KMS-11 (cell line): ENCODE data around the gene GPRC5A.

Experiments
- H2AFZ ChIP-seq: fragments of 200-600 bp; sonication (generic); 2 replicates; pipeline ENCODE4 v1.6.1; 2016; ENCODE audit warnings: antibody characterized with exemption, mixed run types, low read depth
- H3K27ac ChIP-seq: fragments of 200-600 bp; sonication (generic); 2 replicates; pipeline ENCODE4 v1.6.1; 2016; ENCODE audit warnings: mild to moderate bottlenecking, mixed run types
- H3K27me3 ChIP-seq: fragments of 200-600 bp; sonication (generic); 2 replicates; pipeline ENCODE4 v1.6.1; 2017; ENCODE audit warnings: mild to moderate bottlenecking, low read depth, mixed run types, moderate library complexity; ENCODE audit not compliant: insufficient read depth
- H3K36me3 ChIP-seq: fragments of 200-600 bp; sonication (generic); 2 replicates; pipeline ENCODE4 v1.6.1; 2017; ENCODE audit warnings: mild to moderate bottlenecking, mixed run types; ENCODE audit not compliant: insufficient read depth
- H3K4me1 ChIP-seq: fragments of 200-600 bp; sonication (generic); 2 replicates; pipeline ENCODE4 v1.6.1; 2016; ENCODE audit warnings: mild to moderate bottlenecking, low read depth, mixed run types; ENCODE audit not compliant: poor library complexity, severe bottlenecking
- H3K4me2 ChIP-seq: fragments of 200-600 bp; sonication (generic); 2 replicates; pipeline ENCODE4 v1.7.0; 2016; ENCODE audit warnings: mild to moderate bottlenecking, mixed run types
- H3K4me3 ChIP-seq: fragments of 200-600 bp; sonication (generic); IDR thresholded peaks from 2 replicates; pipeline ENCODE4 v1.6.1; 2017; ENCODE audit warnings: low read depth, low read length, mixed read lengths; ENCODE audit not compliant: insufficient read depth
- H3K79me2 ChIP-seq: fragments of 200-600 bp; sonication (generic); 2 replicates; pipeline ENCODE4 v1.6.1; 2016; ENCODE audit warnings: low read depth, mixed run types; ENCODE audit not compliant: insufficient read depth
- H3K9ac ChIP-seq: fragments of 200-600 bp; sonication (generic); 2 replicates; pipeline ENCODE4 v1.6.1; 2016; ENCODE audit warnings: mild to moderate bottlenecking, mixed run types
- H4K20me1 ChIP-seq: fragments of 200-600 bp; sonication (generic); 2 replicates; pipeline ENCODE4 v1.6.1; 2016; ENCODE audit warnings: mild to moderate bottlenecking, mixed run types; ENCODE audit not compliant: insufficient read depth
- CTCF ChIP-seq: fragments of 200-600 bp; sonication (generic); conservative IDR thresholded peaks from 2 replicates; pipeline ENCODE4 v1.6.1; 2017; ENCODE audit warnings: low read depth, mild to moderate bottlenecking, antibody characterized with exemption, low read length, moderate library complexity, mixed read lengths

The GPRC5A gene

GRCh38 chr12:12889701-12890100, 1.7 kb upstream of the GPRC5A start:
- no peak overlapping the region for H3K4me2 ChIP-seq
- no peaks in the 10 kb centered on the region for H3K27me3 ChIP-seq
- H3K9ac ChIP-seq, result no peak overlapping the region
- no peak overlapping the region for H3K4me3 ChIP-seq
- no peak for TF ChIP-seq CTCF
- H3K79me2 ChIP-seq, result no peaks in the 10 kb centered on the region
- H3K4me1 ChIP-seq, result no peaks in the 10 kb centered on the region
- no peak overlapping the region for H2AFZ ChIP-seq
- no peaks in the 10 kb centered on the region for H3K36me3 ChIP-seq
- H4K20me1 ChIP-seq, result no peaks in the 10 kb centered on the region
- no peak overlapping the region for H3K27ac ChIP-seq

DNA sequence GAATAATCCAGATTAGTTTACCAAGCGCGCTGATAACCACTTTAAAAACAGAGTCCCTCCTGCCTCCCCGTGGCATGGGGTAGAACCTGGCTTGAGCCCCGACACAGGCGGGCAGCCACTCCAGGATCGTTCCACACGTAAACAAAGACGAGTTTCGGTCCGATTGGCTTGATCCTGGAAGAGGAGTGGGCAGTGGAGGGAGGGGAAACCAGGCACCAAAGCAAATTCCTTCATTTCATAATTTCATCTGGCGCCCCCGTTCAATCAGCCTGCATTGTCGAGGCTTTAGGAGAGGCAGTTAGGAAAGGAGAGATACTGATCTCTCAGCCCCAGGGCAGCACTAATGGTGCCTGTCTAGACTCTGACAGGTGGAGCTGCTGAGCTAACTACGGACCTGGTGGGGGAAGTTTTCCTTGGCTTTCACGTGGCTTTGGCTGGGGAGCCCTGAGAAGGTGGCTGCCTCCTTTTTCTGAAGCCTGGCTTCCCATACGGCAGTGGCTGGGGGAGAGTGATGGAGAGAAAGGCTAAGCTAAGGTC, 751 bp upstream of the GPRC5A start:
- Histone ChIP-seq H3K4me1 (no peaks in the 10 kb centered on the region), H3K36me3 (no peaks in the 10 kb centered on the region), H3K79me2 (no peaks in the 10 kb centered on the region), H2AFZ (peak overlapping the region; percentile 56; the same call in 1 of the 2 replicates), H4K20me1 (no peaks in the 10 kb centered on the region), H3K27ac (no peak overlapping the region), H3K27me3 (no peaks in the 10 kb centered on the region), H3K4me3 (no peak overlapping the region), H3K9ac (peak overlapping the region; percentile 22; the same call in 1 of the 2 replicates), H3K4me2 (peak overlapping the region; percentile 36)
- TF ChIP-seq CTCF, result no peak

DNA sequence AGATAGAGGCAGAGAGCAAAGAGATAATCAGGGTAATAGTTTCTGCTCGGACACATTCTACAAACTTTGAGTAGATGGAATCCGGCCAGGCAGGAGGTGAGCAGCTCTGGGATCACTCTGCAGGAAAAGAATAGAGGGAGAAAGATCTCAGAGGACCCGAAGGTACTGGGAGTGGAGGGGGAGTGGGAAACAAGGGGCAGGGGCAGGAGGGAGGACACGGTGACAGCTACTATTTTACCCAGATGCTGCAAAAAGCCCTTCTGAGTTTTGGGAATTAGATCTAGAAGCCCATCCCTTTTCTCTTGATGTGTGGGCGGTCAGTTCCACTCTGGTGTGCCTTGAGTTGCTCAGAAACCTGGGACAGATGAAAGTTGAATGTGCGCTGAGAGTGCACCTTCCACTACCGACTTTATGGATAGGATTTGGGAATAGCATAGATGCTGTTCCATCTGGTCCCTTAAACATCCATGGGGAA, 556 bp downstream of the GPRC5A start:
- Histone ChIP-seq H3K79me2 (no peaks in the 10 kb centered on the region), H3K4me3 (no peak overlapping the region), H3K9ac (no peak overlapping the region)

DNA sequence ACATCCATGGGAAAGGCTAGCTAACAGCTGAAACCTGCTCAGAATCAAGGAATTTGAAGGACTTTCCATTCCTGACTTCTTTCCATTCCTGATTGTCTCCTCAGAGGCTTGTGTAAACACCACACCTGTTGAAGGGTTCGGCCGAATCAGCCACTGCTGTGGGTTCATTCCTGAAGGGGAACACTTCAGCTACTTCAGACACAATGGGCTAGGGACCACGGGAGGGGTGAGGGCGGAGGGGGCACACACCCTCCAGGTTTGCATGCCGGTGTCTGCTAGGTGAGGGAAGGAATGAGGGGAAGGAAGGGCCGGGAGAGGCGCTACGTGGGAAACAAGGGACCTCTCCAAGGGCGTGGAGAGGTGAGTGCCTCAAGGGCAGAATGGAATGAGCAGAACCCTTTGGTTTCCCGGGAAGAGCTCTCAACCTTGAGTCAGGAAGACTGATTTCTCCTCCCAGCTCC, 1.3 kb downstream of the GPRC5A start:
- H3K27ac ChIP-seq, result no peak overlapping the region
- H4K20me1 ChIP-seq, result no peaks in the 10 kb centered on the region
- no peaks in the 10 kb centered on the region for H3K36me3 ChIP-seq
- H3K4me3 ChIP-seq, result no peak overlapping the region
- H3K4me2 ChIP-seq, result no peak overlapping the region
- H3K27me3 ChIP-seq, result no peaks in the 10 kb centered on the region
- H3K9ac ChIP-seq, result no peak overlapping the region
- TF ChIP-seq CTCF, result no peak
- H3K79me2 ChIP-seq, result no peaks in the 10 kb centered on the region
- H2AFZ ChIP-seq, result no peak overlapping the region
- H3K4me1 ChIP-seq, result no peaks in the 10 kb centered on the region

More for the DNA sequence above, 556 bp downstream of the GPRC5A start:
- no peak for TF ChIP-seq CTCF
- H3K27ac ChIP-seq, result no peak overlapping the region
- H3K4me1 ChIP-seq, result no peaks in the 10 kb centered on the region
- H2AFZ ChIP-seq, result no peak overlapping the region
- H3K27me3 ChIP-seq, result no peaks in the 10 kb centered on the region
- H4K20me1 ChIP-seq, result no peaks in the 10 kb centered on the region
- no peak overlapping the region for H3K4me2 ChIP-seq
- H3K36me3 ChIP-seq, result no peaks in the 10 kb centered on the region
